HCT116 (cell line): ENCODE measurements around the gene C6orf62.

Experiments used
- CTCF ChIP-seq, 3 experiments: fragments of 200-600 bp in 1 of 3; sonication (generic) in 1 of 3; IDR thresholded peaks in 2 of 3; conservative IDR thresholded peaks in 1 of 3; 2 replicates each; pipeline ENCODE4 v1.5.1; 2012 to 2017; ENCODE audit warnings: low read depth in 2 of 3, low read length in 2 of 3, antibody characterized with exemption in 1 of 3, borderline replicate concordance in 1 of 3, control low read depth in 1 of 3, mild to moderate bottlenecking in 1 of 3, mixed read lengths in 1 of 3, mixed run types in 1 of 3, moderate library complexity in 1 of 3; ENCODE audit not compliant: insufficient read depth in 1 of 3
- EZH2 ChIP-seq: fragments of 200-600 bp; sonication (generic); IDR thresholded peaks from 2 replicates; pipeline ENCODE4 v1.6.1; 2017; ENCODE audit warnings: antibody characterized with exemption, mixed run types
- FOSL1 ChIP-seq: IDR thresholded peaks from 2 replicates; pipeline ENCODE4 v1.6.1; 2012; ENCODE audit warnings: low read depth
- JUND ChIP-seq: IDR thresholded peaks from 2 replicates; pipeline ENCODE4 v1.6.1; 2012
- POLR2A ChIP-seq: IDR thresholded peaks from 2 replicates; pipeline ENCODE4 v1.7.0; 2011; ENCODE audit warnings: borderline replicate concordance; ENCODE audit not compliant: insufficient read depth, insufficient read length; ENCODE audit errors: extremely low read depth
- POLR2AphosphoS5 ChIP-seq: IDR thresholded peaks from 2 replicates; pipeline ENCODE4 v1.6.1; 2011; ENCODE audit warnings: mild to moderate bottlenecking, low read depth, low read length, moderate library complexity
- REST ChIP-seq: IDR thresholded peaks from 2 replicates; pipeline ENCODE4 v1.6.1; 2012; ENCODE audit warnings: low read depth
- SP1 ChIP-seq: IDR thresholded peaks from 2 replicates; pipeline ENCODE4 v1.6.1; 2012; ENCODE audit warnings: low read depth
- SRF ChIP-seq: IDR thresholded peaks from 2 replicates; pipeline ENCODE4 v1.6.1; 2012; ENCODE audit warnings: low read depth
- YY1 ChIP-seq: IDR thresholded peaks from 2 replicates; pipeline ENCODE4 v1.6.1; 2011; ENCODE audit warnings: low read length, low read depth, moderate library complexity, mild to moderate bottlenecking; ENCODE audit not compliant: insufficient replicate concordance; ENCODE audit errors: extremely low read depth
- ZFX ChIP-seq: fragments of 450-650 bp; IDR thresholded peaks from 2 replicates; pipeline ENCODE4 v1.6.1; 2017
- TF ChIP-seq, protein P1 (sequence below): IDR thresholded peaks from 2 replicates; pipeline ENCODE4 v1.6.1; 2012

DNA sequence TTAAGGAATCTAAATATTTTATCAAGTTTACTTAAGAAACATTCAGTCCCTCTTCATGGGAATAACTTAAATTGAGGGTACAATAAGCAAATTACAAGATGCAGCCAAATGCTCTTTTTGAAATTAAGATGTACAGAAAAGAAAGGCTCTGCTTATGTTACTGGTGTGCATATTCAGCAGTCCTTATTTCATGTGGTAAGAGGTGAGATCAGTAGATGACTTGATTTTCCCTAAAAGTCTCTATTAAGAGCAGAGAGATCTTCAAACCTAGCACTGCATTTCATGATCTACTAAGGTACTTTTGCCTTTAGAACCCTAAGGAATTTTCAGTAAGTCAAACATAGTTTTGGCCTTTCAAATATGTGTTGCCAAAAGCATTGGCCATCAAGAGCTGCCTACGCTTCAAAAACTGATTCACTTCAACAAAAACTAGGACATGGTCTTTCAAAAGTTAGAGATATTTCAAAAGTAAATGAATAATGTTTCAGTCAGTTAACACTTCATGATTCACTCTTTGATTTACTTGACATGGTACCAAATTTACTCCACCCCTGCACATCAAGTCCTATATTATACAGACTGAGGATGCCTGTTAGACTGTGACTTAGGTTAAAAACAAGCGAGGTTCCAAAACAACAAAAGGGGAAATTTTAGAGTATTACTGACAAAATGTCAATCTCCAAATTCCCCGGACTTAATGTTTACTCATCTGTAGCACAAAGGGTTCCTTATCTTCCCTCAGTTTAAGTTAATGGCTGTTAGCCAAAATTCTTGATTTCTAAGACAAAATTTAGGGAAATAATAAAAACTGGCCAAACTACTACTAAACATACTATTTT is 19.2 kb downstream of the C6orf62 start:
- TF ChIP-seq EZH2 (no peak), POLR2A (no peak), ZFX (no peak), FOSL1 (no peak), REST (no peak), SRF (no peak), CTCF (IDR thresholded peaks at IDR 0.05 in 2 of 3, conservative IDR thresholded peaks at IDR 0.05 in 1 of 3; ENCODE audit: borderline replicate concordance in 1 of 3, insufficient read depth in 1 of 3, low read depth in 2 of 3, low read length in 2 of 3) (no peak), POLR2AphosphoS5 (no peak), YY1 (no peak), SP1 (no peak), JUND (no peak)
- TF ChIP-seq, protein P1, sequence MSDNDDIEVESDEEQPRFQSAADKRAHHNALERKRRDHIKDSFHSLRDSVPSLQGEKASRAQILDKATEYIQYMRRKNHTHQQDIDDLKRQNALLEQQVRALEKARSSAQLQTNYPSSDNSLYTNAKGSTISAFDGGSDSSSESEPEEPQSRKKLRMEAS: no peak
